Stimulated activated CD4-positive, alpha-beta T cell treated with anti-CD3 and anti-CD28 coated beads, Interleukin-2, amount 100 ng/mL, for 48 hours (primary cell): Measurements from ENCODE around the gene SERHL2.
"Not testable (repeated sequence)": the region's sequence is repeated elsewhere in the genome, so short reads cannot be mapped to it uniquely, and the experiment has no call there.

ENCODE experiments used
- DNase-seq, 2 donors: peaks; one replicate each; pipeline ENCODE4 v3.0.0-alpha.2; 2020

The SERHL2 gene

GRCh38 chr22:42536166-42536565 is 17.6 kb upstream of the SERHL2 start:
- DNase-seq: no peak

- DNase-seq: not testable (repeated sequence)
Observed at GRCh38 chr22:42536634-42537033, 17.1 kb upstream of the SERHL2 start.

- DNase-seq: not testable (repeated sequence)
Observed at GRCh38 chr22:42537199-42537831, 16.4 kb upstream of the SERHL2 start.

GRCh38 chr22:42539236-42539771 is 14.5 kb upstream of the SERHL2 start:
- DNase-seq: not testable (repeated sequence)

GRCh38 chr22:42544686-42545085 is 9.1 kb upstream of the SERHL2 start:
- no peak for DNase-seq

- DNase-seq: no peak
Observed at GRCh38 chr22:42547562-42547961, 6.2 kb upstream of the SERHL2 start.

- not testable (repeated sequence) for DNase-seq
Observed at GRCh38 chr22:42548126-42548525, 5.6 kb upstream of the SERHL2 start.

GRCh38 chr22:42548597-42549330 is 5.0 kb upstream of the SERHL2 start:
- no peak for DNase-seq

- DNase-seq: no peak
Observed at GRCh38 chr22:42549331-42550060, 4.3 kb upstream of the SERHL2 start.

- not testable (repeated sequence) for DNase-seq
Observed at GRCh38 chr22:42552294-42552647, 1.5 kb upstream of the SERHL2 start.

- no peak for DNase-seq
Observed at GRCh38 chr22:42560381-42560780, 6.6 kb downstream of the SERHL2 start.

GRCh38 chr22:42560781-42561180 is 7.0 kb downstream of the SERHL2 start:
- DNase-seq: no peak

- DNase-seq: no peak
Observed at GRCh38 chr22:42561856-42562255, 8.1 kb downstream of the SERHL2 start.

GRCh38 chr22:42562279-42562678 is 8.5 kb downstream of the SERHL2 start:
- DNase-seq: no peak

- DNase-seq: no peak
Observed at GRCh38 chr22:42562684-42563083, 8.9 kb downstream of the SERHL2 start.

- not testable (repeated sequence) for DNase-seq
Observed at GRCh38 chr22:42563943-42564342, 10.2 kb downstream of the SERHL2 start.

- no peak for DNase-seq
Observed at GRCh38 chr22:42564699-42565098, 10.9 kb downstream of the SERHL2 start.

- DNase-seq: no peak
Observed at GRCh38 chr22:42565956-42566355, 12.2 kb downstream of the SERHL2 start.

GRCh38 chr22:42567950-42568349 is 14.2 kb downstream of the SERHL2 start:
- DNase-seq: not testable (repeated sequence)

GRCh38 chr22:42570580-42570979 is 16.8 kb downstream of the SERHL2 start:
- not testable (repeated sequence) for DNase-seq

GRCh38 chr22:42571068-42571467 is 17.3 kb downstream of the SERHL2 start:
- DNase-seq: not testable (repeated sequence)

- not testable (repeated sequence) for DNase-seq
Observed at GRCh38 chr22:42574046-42574445, 20.3 kb downstream of the SERHL2 start.

GRCh38 chr22:42574468-42574867 is 20.7 kb downstream of the SERHL2 start:
- not testable (repeated sequence) for DNase-seq
